Neural cell (in vitro differentiated cells): Measurements from ENCODE around the gene COL18A1.

Experiments
- EZH2 ChIP-seq: fragments of 200-600, 300-800 bp; shearing (Covaris generic), sonication (generic); IDR thresholded peaks from 2 replicates; pipeline ENCODE4 v1.6.1; 2014; ENCODE audit warnings: antibody characterized with exemption, low read length, borderline replicate concordance, mild to moderate bottlenecking; ENCODE audit not compliant: insufficient read depth, poor library complexity, severe bottlenecking
- RAD21 ChIP-seq: fragments of 450-650 bp; conservative IDR thresholded peaks from 2 replicates; pipeline ENCODE4 v1.6.1; 2014; ENCODE audit warnings: antibody characterized with exemption, mild to moderate bottlenecking, moderate library complexity
- TF ChIP-seq, protein P1 (sequence below): fragments of 450-650 bp; IDR thresholded peaks from 2 replicates; pipeline ENCODE4 v1.5.1; 2014; ENCODE audit warnings: antibody characterized with exemption, mild to moderate bottlenecking, moderate library complexity; ENCODE audit not compliant: poor library complexity, severe bottlenecking

DNA sequence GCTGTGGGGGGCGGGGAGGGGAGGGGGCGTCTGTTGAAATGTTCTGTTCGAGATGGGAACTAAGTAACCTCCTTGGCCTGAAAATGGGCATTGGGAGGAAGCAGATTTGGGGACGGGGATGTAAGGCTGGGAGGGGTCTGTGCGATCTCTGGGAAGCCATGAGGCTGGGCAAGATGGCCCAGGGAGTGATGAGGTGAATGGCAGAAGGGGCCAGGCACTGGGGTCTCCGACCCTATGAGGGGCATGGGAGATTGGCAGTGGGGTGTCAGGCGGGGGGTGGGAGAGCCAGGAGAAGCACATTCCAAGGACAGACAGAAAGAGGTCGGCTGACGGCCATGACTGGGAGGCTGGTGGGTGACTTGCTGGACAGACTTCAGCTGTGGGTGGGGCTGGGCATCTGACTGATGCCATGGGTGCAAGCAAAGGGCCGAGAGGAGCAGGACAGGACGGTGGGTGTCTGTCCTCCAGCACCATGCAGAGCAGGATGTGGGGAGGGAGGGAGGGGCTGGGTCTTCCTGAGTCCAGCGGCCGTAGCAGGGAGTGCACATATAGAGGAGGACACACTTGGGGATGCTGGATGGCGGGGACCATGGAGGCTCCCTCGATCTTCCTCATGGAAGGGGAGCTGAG lies 30.0 kb upstream of the COL18A1 start:
- TF ChIP-seq RAD21 = no peak
- TF ChIP-seq, protein P1, sequence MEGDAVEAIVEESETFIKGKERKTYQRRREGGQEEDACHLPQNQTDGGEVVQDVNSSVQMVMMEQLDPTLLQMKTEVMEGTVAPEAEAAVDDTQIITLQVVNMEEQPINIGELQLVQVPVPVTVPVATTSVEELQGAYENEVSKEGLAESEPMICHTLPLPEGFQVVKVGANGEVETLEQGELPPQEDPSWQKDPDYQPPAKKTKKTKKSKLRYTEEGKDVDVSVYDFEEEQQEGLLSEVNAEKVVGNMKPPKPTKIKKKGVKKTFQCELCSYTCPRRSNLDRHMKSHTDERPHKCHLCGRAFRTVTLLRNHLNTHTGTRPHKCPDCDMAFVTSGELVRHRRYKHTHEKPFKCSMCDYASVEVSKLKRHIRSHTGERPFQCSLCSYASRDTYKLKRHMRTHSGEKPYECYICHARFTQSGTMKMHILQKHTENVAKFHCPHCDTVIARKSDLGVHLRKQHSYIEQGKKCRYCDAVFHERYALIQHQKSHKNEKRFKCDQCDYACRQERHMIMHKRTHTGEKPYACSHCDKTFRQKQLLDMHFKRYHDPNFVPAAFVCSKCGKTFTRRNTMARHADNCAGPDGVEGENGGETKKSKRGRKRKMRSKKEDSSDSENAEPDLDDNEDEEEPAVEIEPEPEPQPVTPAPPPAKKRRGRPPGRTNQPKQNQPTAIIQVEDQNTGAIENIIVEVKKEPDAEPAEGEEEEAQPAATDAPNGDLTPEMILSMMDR = no peak
- TF ChIP-seq EZH2 = no peak
